AG04449 (cell line): ENCODE results near the gene CFAP99.

Source experiments
- CTCF ChIA-PET: fragments of 350-600 bp; formaldehyde crosslinking; extraction: SDS; loops from one replicate; lab custom pipeline; 2021; ENCODE audit warnings: antibody characterized with exemption; lab: Yijun Ruan, JAX
- POLR2A ChIA-PET: fragments of 400-600, 350-600 bp; formaldehyde crosslinking; extraction: SDS; loops from one replicate; lab custom pipeline; 2020; ENCODE audit warnings: antibody characterized with exemption, inconsistent platforms; lab: Yijun Ruan, JAX
- DNase-seq: peaks from one replicate; pipeline ENCODE4 v3.0.0-alpha.2; 2010; ENCODE audit warnings: low read depth, low spot score
- H3K4me3 ChIP-seq: 2 replicates; pipeline ENCODE4 v1.5.1; 2011; ENCODE audit warnings: low read depth, mild to moderate bottlenecking, control low read depth, low read length
- TF ChIP-seq, protein P1 (sequence below): IDR thresholded peaks from one replicate; pipeline ENCODE4 v1.5.1; 2011; ENCODE audit warnings: mild to moderate bottlenecking, moderate library complexity, low read length, control low read depth, inconsistent platforms; ENCODE audit not compliant: insufficient read depth; ENCODE audit errors: missing control alignments

Gene CFAP99

DNA sequence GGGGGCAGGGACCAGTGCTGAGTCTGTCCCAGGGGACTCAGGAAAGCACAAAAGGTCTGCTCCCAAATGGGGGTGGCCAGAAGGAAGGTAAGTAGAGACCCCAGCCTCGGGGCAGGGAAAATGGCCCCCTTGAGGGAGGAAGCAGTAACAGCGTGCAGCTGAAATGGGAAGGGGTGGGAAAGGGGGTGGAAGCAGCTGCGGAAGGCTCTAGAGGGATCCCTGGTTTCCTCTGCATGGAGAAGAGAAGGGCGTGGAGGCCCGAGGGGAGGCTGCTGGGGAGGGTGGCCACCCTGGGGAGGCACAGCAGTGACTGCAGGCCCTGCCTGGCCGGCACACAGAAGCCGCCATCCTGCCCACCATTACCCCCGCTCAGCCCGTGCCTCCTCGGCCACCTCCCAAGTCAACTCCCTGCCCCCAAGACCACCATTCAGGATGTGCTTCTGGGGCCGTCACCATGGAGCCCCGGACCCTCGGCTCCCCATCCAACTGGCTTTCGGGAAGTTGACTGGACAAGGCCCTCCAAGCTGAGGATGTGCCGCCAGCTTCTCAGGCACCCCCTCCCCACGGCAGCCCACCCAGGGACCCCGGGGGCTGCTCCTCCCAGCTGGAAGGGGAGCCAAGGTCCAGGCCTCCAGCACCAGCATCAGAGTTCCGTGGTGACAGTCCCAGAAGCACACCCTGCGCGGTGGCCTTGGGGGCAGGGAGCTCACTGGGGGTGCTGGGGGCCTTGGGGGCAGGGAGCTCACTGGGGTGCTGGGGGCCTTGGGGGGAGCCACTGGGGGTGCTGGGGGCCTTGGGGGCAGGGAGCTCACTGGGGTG is 23.6 kb downstream of the CFAP99 start:
- no peak for DNase-seq
- CTCF ChIA-PET: interaction anchor here (1.0 to 5.2 kb wide), 8 partner anchors 8 to 225 kb away, joined by 3 to 55 read pairs (median 4); no protein-coding TSS in a partner anchor
- POLR2A ChIA-PET: no interaction called here
- TF ChIP-seq, protein P1, sequence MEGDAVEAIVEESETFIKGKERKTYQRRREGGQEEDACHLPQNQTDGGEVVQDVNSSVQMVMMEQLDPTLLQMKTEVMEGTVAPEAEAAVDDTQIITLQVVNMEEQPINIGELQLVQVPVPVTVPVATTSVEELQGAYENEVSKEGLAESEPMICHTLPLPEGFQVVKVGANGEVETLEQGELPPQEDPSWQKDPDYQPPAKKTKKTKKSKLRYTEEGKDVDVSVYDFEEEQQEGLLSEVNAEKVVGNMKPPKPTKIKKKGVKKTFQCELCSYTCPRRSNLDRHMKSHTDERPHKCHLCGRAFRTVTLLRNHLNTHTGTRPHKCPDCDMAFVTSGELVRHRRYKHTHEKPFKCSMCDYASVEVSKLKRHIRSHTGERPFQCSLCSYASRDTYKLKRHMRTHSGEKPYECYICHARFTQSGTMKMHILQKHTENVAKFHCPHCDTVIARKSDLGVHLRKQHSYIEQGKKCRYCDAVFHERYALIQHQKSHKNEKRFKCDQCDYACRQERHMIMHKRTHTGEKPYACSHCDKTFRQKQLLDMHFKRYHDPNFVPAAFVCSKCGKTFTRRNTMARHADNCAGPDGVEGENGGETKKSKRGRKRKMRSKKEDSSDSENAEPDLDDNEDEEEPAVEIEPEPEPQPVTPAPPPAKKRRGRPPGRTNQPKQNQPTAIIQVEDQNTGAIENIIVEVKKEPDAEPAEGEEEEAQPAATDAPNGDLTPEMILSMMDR: no peak
- no peak overlapping the region for H3K4me3 ChIP-seq

DNA sequence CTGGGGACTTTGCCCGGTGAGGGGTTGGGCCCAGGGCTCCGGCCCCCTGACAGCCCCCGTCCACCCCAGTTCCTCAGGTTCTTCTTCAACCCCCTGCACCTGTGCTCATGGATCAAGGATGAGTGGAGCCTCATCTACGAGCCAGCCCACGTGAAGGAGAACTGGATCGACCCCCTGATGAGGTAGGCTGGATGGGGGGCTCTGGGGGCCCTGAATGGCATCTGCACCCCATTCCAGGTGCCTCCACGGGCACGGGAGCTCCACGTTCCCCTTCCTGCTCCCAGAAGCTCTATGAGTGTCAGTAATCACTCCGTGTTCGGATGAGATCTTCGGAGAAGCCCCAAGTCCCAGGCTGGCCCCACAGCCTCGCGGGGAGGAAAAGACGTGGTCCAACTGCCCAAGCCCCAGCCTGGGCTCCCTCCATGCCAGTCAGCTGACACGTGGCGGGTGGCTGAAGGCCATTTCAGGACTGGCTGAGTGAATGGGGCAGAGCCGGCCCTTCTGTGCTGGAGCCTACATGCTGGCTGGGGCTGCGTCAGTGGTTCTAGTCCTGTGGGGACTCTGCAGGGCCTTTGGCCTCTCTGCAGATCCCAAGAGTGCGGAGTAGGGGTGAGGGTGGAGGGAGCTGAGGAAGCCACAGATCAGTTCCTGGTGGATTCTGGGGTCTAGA is 24.4 kb downstream of the CFAP99 start:
- TF ChIP-seq, protein P1: no peak
- DNase-seq: no peak
- H3K4me3 ChIP-seq: no peak overlapping the region
- ChIA-PET POLR2A (no interaction called here), CTCF (interaction anchor here (0.9 to 5.2 kb wide), 6 partner anchors 9 to 226 kb away, joined by 3 to 55 read pairs (median 4); no protein-coding TSS in a partner anchor)

DNA sequence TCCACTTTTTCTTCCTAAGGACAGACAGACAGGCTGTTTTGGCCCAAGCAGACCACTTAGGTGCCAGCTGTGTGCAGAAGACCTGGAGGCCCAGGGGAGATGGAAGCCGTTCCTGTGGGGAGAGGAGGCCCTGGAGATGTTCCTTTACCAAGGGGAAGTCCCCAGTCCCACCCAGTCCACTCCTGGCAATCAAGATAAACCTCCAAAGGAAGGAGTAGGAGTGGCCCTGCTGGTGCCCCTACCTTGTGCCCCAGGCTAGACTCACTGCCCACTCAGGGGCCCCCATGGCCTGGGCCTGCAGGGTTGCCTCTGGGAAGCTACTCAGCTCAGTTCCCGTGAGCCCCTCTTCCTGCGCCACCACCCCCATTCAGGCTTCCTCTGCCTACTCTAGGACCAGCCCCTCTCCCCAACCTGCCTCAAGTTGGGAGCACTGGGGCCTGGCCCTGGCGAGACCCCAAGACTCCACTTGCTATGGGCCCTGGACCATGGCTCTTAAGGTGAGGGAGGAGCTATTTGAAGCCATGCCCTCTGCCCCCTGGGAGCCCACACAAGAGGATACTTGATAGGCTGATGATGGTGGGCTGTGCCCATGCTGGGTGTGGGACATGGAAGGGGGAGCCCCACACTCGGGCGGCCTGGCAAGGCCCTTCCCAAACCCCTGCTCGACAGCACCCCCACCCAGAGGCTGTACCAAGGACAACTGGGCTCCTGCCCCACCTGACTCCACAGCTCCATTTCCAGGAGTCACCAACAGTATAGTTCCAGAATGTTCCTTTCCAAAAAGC is 25.4 kb downstream of the CFAP99 start:
- ChIA-PET POLR2A (no interaction called here), CTCF (interaction anchor here (0.9 to 5.2 kb wide), 7 partner anchors 8 to 226 kb away, joined by 3 to 55 read pairs (median 4); no protein-coding TSS in a partner anchor)
- H3K4me3 ChIP-seq: no peak overlapping the region
- DNase-seq: no peak
- TF ChIP-seq, protein P1: no peak

DNA sequence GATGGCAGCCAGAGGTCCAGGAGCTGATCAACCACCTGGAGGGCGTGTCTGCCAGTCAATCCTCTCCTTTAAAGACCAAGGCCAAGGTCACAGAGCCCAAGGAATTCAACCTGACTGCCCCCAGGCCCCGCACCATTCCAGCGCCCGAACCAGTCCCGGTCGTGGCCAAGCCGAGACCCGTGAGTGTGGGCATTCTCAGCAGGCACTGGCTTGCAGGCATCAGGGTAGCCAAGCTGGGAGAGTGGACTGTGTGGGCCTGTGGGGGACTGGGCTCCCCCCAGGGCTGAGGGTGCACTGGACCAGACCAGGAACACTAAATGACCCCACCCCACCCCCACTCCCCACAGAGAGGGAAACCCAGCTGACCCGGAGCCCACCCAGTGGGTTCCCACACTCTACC is 26.4 kb downstream of the CFAP99 start:
- CTCF ChIA-PET: interaction anchor here (0.9 to 5.2 kb wide), 7 partner anchors 8 to 223 kb away, joined by 3 to 55 read pairs (median 4); no protein-coding TSS in a partner anchor
- TF ChIP-seq, protein P1: no peak
- no peak for DNase-seq
- H3K4me3 ChIP-seq: no peak overlapping the region
- POLR2A ChIA-PET: no interaction called here

DNA sequence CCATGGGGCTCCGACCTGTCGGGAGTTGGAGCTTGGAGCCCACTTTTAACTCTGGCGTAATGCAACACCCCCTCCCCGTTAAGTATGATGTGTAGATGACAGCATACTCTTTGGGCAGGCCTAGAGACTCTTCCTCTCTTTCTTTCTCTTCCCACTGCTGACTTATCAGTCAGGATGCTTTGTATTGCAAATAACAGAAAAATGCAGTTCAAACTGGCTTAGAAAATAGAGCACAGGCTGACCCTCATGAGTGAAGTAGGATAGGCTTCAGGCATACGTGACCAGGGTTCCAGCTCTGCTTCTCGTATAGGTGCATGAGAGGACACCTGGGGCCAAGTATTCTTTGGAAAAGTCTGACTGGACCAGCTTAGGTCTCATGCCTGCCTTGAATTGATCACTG is 26.8 kb downstream of the CFAP99 start:
- CTCF ChIA-PET: interaction anchor here (0.9 to 5.2 kb wide), 5 partner anchors 8 to 224 kb away, joined by 3 to 55 read pairs (median 4); no protein-coding TSS in a partner anchor
- TF ChIP-seq, protein P1: no peak
- H3K4me3 ChIP-seq: no peak overlapping the region
- POLR2A ChIA-PET: no interaction called here
- DNase-seq: no peak
